Fibroblast of villous mesenchyme (primary cell): ENCODE results near the gene EP400. TPM values are rescaled to one million over a fixed set of nuclear protein-coding genes. Genes with fewer than 3 reads are reported as not detected.
A peak's percentile ranks its signal among the peaks of the same experiment; 100 is the strongest.
"Not testable (repeated sequence)": the region's sequence is repeated elsewhere in the genome, so short reads cannot be mapped to it uniquely, and the experiment has no call there.

ENCODE experiments used
- DNase-seq: peaks from one replicate; pipeline ENCODE4 v3.0.0-alpha.2; 2010; ENCODE audit warnings: low read depth
- H3K4me3 ChIP-seq: 2 replicates; pipeline ENCODE4 v1.5.1; 2011; ENCODE audit warnings: low read depth, mild to moderate bottlenecking, low read length
- CTCF ChIP-seq: IDR thresholded peaks from 2 replicates; pipeline ENCODE4 v1.5.1; 2012; ENCODE audit warnings: low read depth, mild to moderate bottlenecking, low read length; ENCODE audit not compliant: insufficient read depth
- total RNA-seq: library from RNA; depleted of rRNA; stranded (reverse); fragments of >200 nt; gene quantifications from 2 replicates; pipeline ENCODE4 v1.2.3, GENCODE V29; 2012

The EP400 gene
- total RNA-seq, 1 donor = 13.0 TPM

DNA sequence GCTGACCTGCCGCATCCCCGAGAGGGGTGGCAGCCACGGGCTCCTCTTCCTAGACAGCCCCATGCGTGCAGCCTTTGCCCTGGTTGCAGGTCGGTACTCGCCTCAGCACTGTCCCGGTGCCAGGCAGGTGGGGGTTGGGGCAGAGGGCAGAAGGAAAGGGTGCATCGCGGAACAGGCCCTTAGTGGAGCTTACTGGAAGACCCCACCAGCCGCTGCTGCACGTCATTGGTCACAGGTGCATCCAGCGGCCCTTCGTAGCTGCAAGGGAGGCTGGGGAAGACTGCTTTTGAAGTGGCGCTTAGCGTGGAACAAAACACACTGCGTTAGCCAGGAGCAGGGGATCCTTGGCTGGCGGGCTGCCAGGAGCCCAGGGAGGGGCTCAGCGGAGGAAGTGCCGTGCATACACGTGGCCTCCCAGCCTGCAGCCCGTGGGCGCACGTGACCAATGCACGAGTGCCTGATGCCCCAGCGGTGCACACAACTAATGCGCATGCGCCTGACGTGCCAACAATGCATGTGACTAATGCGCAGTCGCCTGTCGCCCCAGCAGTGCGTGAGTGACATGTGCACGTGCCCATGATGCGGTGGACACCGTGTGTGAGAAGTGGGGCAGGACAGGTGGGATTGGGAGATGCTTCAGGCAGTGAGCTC, 5.0 kb upstream of the EP400 start:
- no peak for TF ChIP-seq CTCF
- no peak for DNase-seq

GRCh38 chr12:131946757-131947156, 3.0 kb upstream of the EP400 start:
- no peak for DNase-seq
- no peak overlapping the region for H3K4me3 ChIP-seq
- TF ChIP-seq CTCF = no peak

More for the DNA sequence above, 5.0 kb upstream of the EP400 start:
- no peak overlapping the region for H3K4me3 ChIP-seq

GRCh38 chr12:131947482-131948027, 2.2 kb upstream of the EP400 start:
- DNase-seq = no peak
- no peak for TF ChIP-seq CTCF
- no peak overlapping the region for H3K4me3 ChIP-seq

- no peak for TF ChIP-seq CTCF
Observed at GRCh38 chr12:131948166-131948712, 1.5 kb upstream of the EP400 start.

DNA sequence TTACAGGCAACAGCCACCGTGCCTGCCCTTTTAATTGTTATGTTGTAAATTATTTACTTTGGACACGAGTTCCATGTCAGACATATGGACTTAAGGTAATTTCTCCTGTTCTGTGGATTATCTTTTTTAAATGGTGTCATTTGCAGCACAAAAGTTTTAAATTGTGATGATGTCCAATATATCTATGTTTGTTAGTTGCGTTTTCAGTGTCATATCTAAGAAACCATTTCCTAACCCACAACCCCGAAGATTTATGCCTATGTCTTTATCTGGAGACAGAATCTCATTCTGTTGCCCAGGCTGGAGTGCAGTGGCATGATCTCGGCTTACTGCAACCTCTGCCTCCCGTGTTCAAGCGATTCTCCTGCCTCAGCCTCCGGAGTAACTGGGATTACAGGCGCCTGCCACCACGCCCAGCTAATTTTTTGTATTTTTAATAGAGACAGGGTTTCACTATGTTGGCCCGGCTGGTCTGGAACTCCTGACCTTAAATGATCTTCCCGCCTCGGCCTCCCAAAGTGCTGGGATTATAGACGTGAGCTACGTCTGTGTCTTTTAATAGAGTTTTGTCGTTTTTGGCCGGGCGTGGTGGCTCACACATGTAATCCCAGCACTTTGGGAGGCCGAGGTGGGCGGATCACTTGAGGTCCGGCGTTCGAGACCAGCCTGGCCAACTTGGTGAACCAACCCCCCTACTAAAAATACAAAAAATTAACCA, 870 bp upstream of the EP400 start:
- H3K4me3 ChIP-seq = peak overlapping the region; percentile 62
- not testable (repeated sequence) for DNase-seq

More at GRCh38 chr12:131948166-131948712, 1.5 kb upstream of the EP400 start:
- no peak overlapping the region for H3K4me3 ChIP-seq
- no peak for DNase-seq

- H3K4me3 ChIP-seq = peak overlapping the region; percentile 79
- DNase-seq = no peak
- no peak for TF ChIP-seq CTCF
Observed at GRCh38 chr12:131950182-131950913, 606 bp downstream of the EP400 start.

GRCh38 chr12:131953810-131954209, 4.1 kb downstream of the EP400 start:
- not testable (repeated sequence) for H3K4me3 ChIP-seq, DNase-seq

DNA sequence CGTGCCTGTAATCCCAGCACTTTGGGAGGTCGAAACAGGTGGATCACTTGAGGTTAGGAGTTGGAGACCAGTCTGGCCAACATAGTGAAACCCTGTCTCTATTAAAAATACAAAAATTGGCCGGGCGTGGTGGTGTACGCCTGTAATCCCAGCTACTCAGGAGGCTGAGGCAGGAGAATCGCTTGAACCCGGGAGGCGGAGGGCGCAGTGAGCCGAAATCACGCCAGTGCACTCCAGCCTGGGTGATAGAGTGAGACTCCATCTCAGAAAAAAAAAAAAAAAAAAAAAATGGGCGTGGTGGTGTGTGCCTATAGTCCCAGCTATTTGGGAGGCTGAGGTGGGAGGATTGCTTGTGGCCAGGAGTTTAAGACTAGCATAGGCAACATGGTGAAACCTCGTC, 4.7 kb downstream of the EP400 start:
- DNase-seq, H3K4me3 ChIP-seq: not testable (repeated sequence)
